ENCODE results near the gene LCAT.
"Not testable (repeated sequence)": the region's sequence is repeated elsewhere in the genome, so short reads cannot be mapped to it uniquely, and the experiment has no call there.

Gene LCAT

DNA sequence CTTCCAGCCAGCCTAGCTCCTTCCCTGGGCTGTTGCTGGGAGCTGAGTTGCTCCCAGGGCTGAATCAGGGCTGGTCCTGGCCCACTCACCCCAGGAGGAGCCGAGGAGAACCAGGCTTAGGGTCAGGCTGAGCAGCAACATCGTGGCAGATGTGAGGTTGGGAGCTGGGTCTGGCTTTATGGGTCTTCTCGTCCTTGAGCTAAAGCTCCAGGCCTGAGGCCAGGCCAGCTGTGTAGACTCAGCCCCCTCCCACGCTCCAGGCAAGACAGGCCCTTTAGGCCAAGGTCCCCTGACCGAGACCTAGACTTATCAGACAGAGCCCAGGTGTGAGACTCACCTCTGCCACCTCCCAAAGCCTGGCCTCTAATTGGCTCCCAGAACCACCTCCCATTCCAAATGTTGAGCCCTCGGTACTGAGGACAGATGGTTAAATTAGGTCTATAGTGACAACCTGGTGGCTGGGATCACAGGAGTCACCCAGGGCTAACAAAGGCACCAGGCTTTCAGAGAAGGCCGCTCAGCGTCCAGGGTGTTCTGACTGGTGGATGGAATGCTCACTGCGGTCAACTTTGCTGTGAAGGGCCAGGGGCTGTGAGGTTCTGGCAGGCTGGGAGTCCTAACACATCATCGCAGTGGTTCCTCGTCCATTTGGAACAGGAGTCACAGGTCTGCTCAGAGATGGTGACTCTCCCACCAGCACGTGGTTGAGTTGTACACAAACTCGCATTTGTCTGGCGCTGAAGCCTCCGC lies 12.0 kb downstream of the LCAT start, which contains the start of gene CTRL:
CTRL (minus strand) TSS at position 151 of the 750 bp plus-strand sequence; CDS start at position 141, 10 bp downstream.
- no peak for DNase-seq

DNA sequence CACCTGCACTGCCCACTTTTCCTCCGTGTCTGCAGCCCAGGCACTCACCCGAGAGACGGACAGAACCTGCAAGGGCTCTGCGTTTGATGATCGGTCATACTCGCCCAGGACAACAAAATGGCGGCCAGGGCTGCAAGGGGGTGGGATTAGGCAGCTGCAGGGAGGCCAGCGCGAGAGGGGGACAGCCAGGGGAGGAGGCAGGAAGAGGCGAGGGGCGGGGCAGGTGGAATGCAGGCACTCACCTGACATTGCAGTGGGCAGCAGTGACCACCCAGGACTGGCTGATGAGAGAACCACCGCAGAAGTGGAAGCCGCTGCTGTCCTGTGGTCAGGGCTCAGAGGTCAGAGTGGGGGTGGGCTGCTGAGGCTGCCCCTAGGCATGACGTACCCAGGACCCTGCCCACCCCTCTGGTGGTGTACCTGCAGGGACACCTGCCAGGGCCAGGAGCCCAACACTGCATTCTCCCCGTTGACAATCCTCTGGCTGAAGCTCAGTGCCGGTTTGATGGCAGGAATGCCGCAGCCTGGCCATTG lies 13.2 kb downstream of the LCAT start:
- no peak for DNase-seq

DNA sequence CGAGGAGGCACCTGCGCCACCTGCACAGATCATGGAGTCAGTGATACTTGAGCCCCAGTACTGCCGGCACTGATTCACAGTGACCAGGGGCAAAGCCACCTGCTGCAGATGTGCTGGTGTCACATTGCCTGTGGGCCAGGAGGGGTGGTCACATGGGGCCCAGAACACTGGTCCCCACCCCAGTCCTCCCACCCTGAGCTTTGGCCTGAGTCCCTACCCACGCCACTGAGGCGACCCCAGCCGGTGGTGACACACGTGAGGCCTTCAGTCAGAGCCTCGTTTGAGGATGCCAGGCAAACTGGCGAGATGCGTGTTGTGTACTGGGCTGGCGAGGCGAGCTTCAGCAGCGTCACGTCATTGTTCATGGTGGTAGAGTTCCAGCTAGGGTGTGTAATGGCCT lies 13.7 kb downstream of the LCAT start:
- no peak for DNase-seq

DNA sequence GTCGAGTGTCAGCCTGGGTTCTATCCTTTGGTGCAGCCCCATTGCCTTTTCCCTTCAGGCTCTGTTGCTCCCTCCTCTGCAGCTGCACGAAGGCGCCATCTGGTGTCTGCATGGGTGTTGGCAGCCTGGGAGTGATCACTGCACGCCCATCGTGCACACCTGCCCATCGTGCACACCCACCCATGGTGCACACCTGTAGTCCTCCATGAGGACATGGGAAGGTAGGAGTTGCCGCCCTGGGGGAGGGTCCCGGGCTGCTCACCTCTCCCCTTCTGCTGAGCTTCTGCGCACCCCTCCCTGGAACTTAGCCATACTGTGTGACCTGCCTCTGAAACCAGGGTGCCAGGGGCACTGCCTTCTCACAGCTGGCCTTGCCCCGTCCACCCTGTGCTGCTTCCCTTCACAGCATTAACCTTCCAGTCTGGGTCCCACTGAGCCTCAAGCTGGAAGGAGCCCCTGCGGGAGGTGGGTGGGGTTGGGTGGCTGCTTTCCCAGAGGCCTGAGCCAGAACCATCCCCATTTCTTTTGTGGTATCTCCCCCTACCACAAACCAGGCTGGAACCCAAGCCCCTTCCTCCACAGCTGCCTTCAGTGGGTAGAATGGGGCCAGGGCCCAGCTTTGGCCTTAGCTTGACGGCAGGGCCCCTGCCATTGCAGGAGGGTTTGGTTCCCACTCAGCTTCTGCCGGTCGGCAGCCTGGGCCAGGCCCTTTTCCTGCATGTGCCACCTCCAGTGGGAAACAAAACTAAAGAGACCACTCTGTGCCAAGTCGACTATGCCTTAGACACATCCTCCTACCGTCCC lies 15.2 kb downstream of the LCAT start:
- peak; percentile 41 to 75 (median 67) for DNase-seq

DNA sequence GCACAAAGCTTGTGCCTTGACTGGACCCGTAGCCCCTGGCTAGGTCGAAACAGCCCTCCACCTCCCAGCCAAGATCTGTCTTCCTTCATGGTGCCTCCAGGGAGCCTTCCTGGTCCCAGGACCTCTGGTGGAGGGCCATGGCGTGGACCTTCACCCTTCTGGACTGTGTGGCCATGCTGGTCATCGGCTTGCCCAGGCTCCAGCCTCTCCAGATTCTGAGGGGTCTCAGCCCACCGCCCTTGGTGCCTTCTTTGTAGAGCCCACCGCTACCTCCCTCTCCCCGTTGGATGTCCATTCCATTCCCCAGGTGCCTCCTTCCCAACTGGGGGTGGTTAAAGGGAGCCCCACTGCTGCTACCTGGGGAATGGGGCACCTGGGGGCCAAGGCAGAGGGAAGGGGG lies 15.8 kb downstream of the LCAT start:
- DNase-seq, result no peak

DNA sequence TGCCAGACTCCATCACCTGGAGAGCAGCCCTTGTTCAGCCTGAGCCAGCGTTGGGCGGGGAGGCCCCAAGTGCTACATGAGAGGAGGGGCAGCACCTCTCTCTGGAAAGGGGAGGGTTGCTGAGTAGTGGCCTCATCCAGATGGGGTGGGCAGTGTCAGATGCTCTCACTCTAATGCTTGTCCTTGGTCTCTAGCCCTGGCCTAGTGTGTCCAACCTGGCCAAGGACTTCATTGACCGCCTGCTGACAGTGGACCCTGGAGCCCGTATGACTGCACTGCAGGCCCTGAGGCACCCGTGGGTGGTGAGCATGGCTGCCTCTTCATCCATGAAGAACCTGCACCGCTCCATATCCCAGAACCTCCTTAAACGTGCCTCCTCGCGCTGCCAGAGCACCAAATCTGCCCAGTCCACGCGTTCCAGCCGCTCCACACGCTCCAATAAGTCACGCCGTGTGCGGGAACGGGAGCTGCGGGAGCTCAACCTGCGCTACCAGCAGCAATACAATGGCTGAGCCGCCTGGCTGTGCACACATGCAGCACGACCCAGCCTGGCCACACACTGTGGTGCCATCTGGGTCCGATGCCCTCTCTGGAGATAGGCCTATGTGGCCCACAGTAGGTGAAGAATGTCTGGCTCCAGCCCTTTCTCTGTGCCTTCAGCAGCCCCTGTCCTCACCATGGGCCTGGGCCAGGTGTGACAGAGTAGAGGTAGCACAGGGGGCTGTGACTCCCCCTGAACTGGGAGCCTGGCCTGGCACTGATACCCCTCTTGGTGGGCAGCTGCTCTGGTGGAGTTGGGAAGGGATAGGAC lies 16.6 kb downstream of the LCAT start:
- DNase-seq, result no peak

DNA sequence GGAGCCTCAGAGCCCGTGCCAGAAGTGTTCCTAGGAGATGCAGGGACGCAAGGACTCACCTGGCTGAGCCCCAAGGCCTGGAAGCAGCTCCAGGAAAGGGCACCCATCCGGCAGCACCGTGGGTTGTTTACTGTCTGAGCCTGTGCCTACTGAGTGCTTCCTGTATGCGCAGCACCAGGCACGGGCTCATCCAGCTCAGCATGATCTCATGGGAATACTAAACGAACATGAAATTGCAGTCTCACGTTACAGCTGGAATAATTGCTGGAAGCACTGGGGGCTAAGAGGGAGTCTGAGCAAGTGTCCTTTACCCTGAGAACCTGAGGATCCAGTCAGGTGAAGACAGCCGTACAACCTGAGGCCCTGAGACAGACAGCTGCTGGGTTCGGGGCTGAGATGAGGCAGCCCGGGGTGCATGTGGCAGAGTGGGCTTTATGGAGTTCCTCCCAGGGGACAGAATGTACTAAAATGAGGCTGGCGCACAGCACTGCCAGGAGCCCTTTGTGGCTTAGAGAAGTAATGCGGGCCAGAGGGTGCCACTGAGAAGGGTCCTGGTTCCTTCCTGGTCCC lies 17.7 kb downstream of the LCAT start:
- DNase-seq, result no peak

DNA sequence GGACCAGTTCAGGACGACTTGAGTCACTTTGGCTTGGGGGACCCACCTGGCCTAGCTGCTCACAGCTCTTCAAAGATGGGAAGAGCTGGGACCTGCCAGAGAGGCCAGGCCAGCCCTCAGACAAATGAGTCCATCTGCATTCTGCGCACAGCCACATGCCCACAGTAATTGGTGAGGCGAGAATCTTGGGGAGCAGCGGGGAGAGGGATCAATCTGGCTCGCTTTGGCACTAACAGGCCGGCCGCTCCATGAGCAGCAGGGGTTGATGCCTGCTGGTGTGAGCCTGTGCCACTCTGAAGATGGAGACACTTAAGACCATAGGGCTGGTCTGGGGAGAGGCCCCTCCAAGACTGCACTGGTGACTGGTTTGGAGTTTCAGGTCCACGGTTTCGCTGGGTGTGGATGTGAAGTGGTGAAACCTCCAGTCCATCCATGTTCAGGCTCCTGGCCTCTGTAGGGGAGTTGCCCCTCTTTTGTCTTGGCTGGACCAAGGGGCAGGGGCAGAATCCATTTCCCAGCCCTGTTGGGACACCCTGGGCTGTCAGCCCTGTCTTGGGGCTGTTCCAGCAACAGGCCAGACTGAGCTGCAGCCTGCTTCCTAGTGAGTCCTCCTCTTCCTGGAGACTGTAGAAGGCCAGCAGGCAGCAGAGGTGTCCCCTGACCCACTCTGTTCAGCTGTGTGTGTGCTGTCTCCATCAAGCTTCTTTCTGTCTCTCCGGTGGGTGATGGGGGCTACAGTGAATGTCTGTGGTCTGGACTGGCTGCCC lies 19.6 kb downstream of the LCAT start:
- DNase-seq, result no peak

DNA sequence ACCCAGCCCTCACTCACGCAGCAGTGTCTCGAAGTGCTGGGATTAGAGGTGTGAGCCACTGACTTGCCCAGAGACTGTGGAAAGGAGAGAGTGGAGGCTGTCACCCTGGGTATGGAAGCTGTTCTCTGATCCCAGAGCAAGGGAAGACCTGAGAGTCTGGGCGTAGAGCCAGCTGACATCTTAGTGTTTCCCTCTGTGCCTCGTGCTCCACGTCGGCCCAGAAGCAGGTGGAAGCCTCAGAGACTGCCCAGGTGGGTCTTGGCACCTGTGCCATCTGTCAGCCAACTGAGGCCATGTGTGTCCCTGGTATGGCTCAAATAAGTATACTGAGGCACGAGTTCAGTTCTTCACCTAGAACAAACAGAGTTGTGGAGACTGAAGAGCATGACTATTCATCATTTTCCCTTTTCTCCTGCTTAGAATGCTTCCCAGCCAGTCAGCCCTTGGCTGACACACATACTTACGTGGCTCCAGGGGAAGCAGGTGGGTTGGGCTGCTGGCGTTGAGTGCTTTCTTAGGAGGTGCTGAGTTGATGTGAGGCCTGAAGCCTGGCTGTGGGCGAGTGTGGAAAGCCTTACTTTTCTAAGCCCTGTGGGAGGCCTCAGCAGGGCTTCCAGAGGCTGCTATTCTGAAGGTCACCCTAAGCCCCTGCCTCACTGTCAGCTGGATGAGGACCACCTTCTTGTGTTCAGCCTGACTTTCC lies 20.4 kb downstream of the LCAT start:
- DNase-seq, result no peak

DNA sequence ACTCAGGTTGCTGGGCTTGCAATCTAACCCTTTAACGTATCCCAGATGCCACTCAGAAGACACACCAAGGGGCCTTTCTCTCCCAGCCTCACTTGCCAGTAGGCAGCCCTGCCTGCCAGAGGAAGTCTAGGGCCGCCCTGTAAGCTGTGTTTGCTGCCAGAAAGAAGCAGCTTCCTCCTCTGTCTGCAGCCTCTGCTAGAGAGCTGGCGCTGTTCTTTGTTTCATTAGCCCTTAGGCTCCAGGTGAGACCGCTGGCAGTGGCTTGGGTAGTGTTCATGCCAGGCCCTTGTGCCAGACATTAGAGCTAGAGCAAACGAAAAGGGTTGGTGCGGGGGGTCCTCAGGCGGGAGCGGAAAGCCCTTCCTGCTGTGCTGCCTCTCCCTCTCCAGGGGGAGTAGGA lies 21.2 kb downstream of the LCAT start:
- no peak for DNase-seq

DNA sequence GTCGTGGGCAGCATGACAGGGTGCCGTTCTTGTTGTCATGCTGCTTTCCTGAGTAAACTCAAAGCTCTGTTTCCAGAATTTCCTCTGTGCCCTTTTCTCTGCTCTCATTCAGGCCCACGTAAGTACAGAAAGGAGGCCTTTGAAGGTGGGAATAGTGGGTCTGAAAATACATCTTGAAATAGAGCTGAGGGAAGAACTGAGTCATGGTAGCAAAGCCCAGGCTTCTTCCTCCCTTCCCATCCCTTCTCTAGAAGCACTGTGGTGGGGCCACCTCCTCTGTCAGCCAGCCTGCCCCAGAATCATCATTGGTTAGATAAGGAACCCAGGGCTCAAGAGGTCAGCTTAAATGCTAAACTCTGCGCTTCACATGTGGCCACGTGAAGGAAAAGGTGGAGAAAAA lies 21.7 kb downstream of the LCAT start:
- no peak for DNase-seq

DNA sequence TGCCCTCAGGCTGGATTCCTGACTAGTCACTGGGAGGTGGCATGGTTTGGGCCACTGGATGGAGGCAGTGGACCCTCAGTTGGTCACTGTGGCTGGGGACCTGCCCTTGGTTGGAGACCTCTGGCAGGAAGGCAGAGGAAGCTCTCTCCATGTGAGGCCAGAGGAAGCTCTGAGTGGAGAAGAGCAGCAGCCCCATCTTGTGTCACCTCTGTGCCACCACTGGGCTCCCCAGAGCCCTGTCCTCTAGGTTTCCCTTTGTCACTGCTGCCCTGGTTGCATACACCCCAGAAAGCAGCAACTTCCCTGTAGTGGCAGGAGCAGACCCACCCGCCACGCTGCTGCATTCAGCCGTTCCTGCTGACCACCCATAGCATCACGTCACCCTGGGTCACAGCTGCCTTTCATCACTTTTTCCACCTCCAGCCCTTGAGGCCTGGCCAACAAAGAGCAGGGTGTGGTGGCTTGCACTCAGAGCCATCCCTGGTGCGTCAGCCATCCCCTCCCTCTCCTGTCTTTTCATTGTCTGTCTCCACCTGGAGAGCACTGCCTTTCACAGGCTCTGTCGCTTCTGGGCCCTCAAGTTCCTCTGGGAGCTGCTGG lies 24.2 kb downstream of the LCAT start:
- DNase-seq, result no peak

DNA sequence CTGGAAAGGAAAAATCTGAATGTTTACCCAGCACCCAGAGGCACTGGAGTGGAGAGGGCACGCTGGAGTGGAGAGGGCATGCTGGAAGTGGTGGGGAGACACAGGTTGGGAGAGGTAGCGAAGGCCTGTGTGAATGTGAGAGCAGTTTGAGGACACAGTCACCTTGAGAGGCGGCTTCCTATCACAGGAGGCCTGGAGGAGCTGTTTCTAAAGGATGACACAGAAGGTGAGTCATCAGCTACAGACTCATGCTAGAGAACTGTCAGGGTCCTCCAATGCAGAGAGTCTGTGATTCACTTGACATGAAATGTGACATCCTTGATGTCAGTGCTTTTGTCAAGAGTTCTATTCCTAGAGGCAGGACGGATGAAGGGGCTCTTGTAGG lies 26.1 kb downstream of the LCAT start:
- no peak for DNase-seq

DNA sequence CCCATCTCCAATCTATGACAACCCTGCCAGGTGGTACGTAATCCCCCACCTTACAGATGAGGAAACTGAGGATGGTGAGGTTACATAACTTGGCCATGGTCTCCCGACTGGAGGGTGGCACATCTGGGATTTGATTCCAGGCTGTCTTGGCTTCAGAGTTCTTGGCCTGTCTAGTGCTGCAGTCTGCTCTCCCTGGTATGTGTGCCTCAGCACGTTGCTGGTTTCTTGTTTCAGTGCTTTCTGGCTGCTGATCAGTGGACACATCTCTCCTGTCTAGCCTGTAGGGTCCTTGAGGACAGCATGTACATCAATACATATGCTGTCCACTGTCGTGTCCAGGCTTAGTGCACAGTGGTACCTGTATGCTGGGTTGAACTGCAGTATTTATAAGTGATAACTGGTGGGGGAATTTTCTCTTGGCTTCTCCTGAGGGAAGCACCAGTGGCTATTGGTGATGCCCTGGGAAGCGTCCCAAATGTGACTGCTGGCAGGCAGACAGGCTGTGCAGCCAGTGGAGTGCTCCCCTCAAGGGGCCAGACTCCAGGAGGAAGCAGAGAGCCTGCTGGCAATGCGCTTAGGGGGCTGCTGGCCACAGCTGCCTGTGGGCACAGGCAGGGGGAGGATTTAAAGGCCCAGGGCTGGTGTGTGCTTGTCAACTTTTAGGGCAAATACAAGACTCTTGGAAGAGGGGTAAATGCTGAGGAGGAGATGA lies 26.6 kb downstream of the LCAT start:
- DNase-seq, result no peak

DNA sequence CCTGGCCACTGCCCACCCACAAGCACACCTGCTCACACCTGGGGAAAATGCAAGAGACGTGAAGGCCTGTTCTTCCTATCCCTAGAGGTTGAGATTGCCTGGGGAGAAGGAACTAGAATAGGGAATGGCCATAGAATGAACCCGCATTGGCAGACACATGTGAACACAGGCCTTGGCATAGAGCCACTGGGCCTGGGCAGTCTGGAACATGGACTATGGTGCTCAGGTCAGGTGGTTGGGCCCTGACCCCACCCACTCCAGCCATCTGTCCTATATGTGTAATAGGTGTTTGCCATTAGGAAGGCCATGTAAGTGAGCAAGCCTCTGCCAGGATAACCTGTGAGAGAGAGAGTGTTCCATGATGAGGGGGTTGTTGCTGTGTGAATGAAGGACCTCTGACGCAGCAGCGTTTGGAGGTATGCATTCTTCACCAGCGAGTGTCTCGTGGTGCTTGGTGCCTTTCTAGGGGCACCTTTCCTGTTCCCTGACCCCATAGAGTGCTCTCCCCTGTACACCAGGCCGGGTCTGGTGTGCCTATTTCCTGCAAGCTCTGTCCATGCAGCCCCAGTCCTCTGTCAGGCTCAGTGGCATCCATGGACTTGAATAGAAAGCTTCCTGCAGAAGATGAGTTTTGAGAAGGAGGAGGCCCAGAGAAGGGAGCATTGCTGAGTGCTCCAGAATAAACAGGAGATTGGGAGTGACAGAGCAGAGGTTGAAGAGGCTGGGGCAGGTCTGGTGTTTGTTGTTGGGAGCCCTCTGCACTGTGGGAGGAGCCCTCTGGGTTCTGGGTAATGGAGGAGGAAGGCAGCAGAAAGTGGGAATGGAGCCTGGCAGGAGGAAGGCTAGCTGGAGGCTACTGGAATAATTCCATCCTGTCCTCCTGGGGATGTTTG lies 27.8 kb downstream of the LCAT start:
- no peak for DNase-seq

DNA sequence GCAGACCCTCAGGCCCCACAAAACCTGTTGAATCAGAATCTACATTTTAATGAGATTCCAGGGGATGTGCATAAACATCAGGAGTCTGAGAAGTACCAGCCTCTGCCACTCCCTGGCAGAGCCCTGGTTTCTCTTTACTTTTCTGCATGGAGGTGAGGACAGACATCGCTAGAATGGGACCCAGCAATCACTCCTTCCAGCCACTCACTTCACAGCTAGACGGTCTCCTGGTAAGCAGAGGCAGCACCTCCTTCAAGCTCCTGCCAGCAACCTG lies 28.5 kb downstream of the LCAT start:
- DNase-seq, result not testable (repeated sequence)

DNA sequence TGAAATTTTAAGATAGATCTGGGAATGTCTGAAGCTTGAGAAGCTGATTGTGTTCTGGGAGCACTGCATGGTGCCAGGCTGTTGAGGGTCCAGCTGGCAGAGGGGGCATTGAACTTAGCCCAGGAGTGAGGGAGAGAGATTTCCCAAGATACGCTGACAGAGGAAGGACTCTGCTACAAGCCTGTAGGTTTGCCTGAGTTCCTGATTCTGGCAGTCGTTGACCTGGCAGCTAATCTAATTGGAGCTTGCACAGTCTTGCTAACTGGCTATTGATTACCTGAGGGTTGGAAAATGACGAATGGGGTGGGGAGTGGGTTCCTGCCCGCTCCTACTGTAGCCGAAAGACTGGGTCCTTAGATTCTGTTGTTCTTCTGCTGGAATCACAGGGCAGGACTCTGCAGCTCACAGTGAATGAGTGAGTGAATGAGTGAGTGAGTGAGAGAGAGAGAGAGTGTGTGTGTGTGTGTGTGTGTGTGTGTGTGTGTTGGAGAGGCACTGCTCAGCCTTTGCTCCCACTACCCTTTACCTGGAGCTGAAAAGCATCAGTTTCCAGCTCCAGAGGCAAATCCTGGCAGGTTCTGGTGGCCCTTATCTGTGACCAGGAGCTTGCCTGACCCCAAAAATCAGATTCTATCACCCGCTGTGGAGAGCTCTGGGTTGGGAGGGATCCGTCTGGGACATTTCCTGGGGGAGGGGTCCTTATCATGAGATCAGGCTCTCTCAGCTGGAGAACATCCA lies 29.0 kb downstream of the LCAT start:
- no peak for DNase-seq

DNA sequence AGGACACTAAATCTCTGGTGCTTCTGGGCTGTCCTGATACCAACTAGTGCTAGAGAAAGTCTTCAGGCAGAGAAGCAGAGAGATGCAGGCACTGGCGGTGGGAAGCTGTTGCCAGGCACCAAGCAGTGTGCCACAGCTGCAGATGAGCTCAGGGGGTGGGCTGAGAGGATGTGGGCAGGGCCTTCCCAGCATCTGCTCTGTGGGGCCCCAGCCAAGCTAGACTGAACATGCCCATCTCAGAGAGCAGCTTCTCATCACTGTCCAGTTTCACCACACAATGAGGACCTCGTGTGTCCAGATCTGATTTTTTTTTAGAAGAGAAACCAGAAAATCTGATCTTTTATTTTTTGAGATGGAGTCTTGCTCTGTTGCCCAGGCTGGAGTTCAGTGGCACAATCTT lies 33.8 kb downstream of the LCAT start:
- no peak for DNase-seq

Data from stimulated activated naive CD4-positive, alpha-beta T cell (primary cell).